ENCODE data around the gene TNFRSF18.

- no peak for TF ChIP-seq CTCF (IDR thresholded peaks at IDR 0.05)
- TF ChIP-seq POLR2A (IDR thresholded peaks at IDR 0.05): no peak
Observed at GRCh38 chr1:1181938-1182410, 24.4 kb downstream of the TNFRSF18 start.

All from thyroid gland (tissue), 4 donors.